Activated CD8-positive, alpha-beta memory T cell treated with anti-CD3 and anti-CD28 coated beads, Interleukin-2, amount 50 U/mL, for 4 hours (primary cell): ENCODE results near the gene CALB2.
A peak's percentile ranks its signal among the peaks of the same experiment; 100 is the strongest.

Experiments
- DNase-seq: peaks from one replicate; pipeline ENCODE4 v3.0.0-alpha.2; 2020

CALB2 gene

GRCh38 chr16:71396594-71396993 lies 38.1 kb downstream of the CALB2 start:
- DNase-seq, result no peak

GRCh38 chr16:71399801-71400563 lies 41.5 kb downstream of the CALB2 start:
- no peak for DNase-seq

- no peak for DNase-seq
Measured at GRCh38 chr16:71402007-71402406, 43.5 kb downstream of the CALB2 start.

- DNase-seq, result no peak
Measured at GRCh38 chr16:71402674-71403073, 44.2 kb downstream of the CALB2 start.

GRCh38 chr16:71404364-71404763 lies 45.8 kb downstream of the CALB2 start:
- DNase-seq, result no peak

GRCh38 chr16:71406316-71406715 lies 47.8 kb downstream of the CALB2 start:
- no peak for DNase-seq

- DNase-seq, result no peak
Measured at GRCh38 chr16:71406724-71407123, 48.2 kb downstream of the CALB2 start.

- no peak for DNase-seq
Measured at GRCh38 chr16:71407731-71408130, 49.2 kb downstream of the CALB2 start.

- DNase-seq, result no peak
Measured at GRCh38 chr16:71408536-71408935, 50.0 kb downstream of the CALB2 start.

- DNase-seq, result no peak
Measured at GRCh38 chr16:71409011-71409775, 50.7 kb downstream of the CALB2 start.

- DNase-seq, result no peak
Measured at GRCh38 chr16:71410146-71410545, 51.6 kb downstream of the CALB2 start.

GRCh38 chr16:71412270-71413160 lies 54.0 kb downstream of the CALB2 start:
- peak; percentile 67 for DNase-seq

GRCh38 chr16:71413341-71413740 lies 54.8 kb downstream of the CALB2 start:
- DNase-seq, result no peak

GRCh38 chr16:71414038-71414437 lies 55.5 kb downstream of the CALB2 start:
- DNase-seq, result no peak

- no peak for DNase-seq
Measured at GRCh38 chr16:71421911-71422310, 63.4 kb downstream of the CALB2 start.

- no peak for DNase-seq
Measured at GRCh38 chr16:71423016-71423415, 64.5 kb downstream of the CALB2 start.

- no peak for DNase-seq
Measured at GRCh38 chr16:71423865-71424264, 65.3 kb downstream of the CALB2 start.

- no peak for DNase-seq
Measured at GRCh38 chr16:71424626-71425025, 66.1 kb downstream of the CALB2 start.

- DNase-seq, result no peak
Measured at GRCh38 chr16:71425746-71426068, 67.2 kb downstream of the CALB2 start.

- no peak for DNase-seq
Measured at GRCh38 chr16:71426069-71426879, 67.8 kb downstream of the CALB2 start.

- no peak for DNase-seq
Measured at GRCh38 chr16:71426880-71427615, 68.5 kb downstream of the CALB2 start.

GRCh38 chr16:71428385-71428784 lies 69.9 kb downstream of the CALB2 start:
- no peak for DNase-seq
